GM10266 (cell line): Measurements from ENCODE around the gene PRKN.

Source experiments
- DNase-seq: peaks from one replicate; pipeline ENCODE4 v3.0.0; 2012; ENCODE audit errors: extremely low spot score
- TF ChIP-seq, protein P1 (sequence below): IDR thresholded peaks from 2 replicates; pipeline ENCODE4 v1.5.1; 2012; ENCODE audit warnings: mild to moderate bottlenecking, low read depth; ENCODE audit not compliant: control insufficient read depth, insufficient read depth; ENCODE audit errors: missing control alignments

PRKN gene

DNA sequence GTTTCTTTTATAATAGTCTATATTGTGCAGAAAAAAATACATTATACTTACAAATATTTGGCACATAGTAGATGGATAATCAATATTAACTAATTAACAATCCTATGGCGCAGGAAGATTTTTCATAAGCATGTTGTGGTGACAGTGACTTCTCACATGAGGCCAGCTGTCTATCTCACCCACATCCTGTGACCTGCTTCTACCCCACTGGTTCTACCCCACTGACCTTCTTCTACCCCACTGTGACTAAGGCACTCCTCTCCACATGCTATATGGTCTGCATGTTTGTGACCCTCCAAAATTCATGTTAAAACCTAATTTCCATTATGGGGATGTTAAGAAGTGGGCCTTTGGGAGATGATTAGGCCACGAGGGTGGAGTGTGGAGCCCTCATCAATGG is 1058.9 kb downstream of the PRKN start:
- TF ChIP-seq, protein P1, sequence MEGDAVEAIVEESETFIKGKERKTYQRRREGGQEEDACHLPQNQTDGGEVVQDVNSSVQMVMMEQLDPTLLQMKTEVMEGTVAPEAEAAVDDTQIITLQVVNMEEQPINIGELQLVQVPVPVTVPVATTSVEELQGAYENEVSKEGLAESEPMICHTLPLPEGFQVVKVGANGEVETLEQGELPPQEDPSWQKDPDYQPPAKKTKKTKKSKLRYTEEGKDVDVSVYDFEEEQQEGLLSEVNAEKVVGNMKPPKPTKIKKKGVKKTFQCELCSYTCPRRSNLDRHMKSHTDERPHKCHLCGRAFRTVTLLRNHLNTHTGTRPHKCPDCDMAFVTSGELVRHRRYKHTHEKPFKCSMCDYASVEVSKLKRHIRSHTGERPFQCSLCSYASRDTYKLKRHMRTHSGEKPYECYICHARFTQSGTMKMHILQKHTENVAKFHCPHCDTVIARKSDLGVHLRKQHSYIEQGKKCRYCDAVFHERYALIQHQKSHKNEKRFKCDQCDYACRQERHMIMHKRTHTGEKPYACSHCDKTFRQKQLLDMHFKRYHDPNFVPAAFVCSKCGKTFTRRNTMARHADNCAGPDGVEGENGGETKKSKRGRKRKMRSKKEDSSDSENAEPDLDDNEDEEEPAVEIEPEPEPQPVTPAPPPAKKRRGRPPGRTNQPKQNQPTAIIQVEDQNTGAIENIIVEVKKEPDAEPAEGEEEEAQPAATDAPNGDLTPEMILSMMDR, result no peak
- DNase-seq, result no peak

DNA sequence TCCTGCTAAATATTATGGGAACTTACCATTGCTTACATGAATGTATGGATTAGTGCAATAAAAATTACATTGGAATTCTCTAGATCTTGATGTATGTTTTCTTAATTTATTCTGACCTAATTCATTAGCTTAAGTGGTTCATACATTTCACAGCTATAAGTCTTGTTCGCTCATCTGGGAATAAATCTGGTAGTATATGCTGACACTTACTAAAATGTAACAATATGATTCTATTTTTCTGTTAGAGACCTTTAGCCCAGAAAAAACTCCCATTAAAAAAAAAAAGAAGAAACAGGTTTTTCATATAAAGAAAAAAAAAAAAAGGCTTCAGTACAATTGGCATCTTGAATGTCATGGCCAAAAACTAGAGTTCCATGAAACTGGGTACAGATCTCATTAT is 1059.6 kb downstream of the PRKN start:
- no peak for DNase-seq
- TF ChIP-seq, protein P1, result no peak

DNA sequence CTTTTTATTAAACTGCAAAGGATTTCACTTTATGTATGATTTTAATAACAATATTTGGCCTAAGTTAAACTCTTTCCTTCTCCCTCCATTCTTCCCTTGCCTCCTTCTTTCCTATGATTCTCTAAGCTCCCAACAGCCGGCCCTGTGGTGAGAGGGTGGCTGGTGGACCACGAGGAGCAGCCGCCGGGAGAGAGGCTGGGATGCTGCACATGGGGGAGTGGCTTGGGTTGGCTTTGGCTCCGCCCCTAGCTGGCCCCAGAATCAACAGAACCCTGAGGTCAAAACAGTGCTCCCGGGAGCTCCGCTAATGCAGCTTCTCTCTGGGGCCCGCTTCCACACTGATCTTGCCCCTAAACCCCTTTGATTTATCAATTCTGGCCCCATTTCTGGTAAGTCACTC is 1063.9 kb downstream of the PRKN start:
- TF ChIP-seq, protein P1, result no peak
- DNase-seq, result no peak

DNA sequence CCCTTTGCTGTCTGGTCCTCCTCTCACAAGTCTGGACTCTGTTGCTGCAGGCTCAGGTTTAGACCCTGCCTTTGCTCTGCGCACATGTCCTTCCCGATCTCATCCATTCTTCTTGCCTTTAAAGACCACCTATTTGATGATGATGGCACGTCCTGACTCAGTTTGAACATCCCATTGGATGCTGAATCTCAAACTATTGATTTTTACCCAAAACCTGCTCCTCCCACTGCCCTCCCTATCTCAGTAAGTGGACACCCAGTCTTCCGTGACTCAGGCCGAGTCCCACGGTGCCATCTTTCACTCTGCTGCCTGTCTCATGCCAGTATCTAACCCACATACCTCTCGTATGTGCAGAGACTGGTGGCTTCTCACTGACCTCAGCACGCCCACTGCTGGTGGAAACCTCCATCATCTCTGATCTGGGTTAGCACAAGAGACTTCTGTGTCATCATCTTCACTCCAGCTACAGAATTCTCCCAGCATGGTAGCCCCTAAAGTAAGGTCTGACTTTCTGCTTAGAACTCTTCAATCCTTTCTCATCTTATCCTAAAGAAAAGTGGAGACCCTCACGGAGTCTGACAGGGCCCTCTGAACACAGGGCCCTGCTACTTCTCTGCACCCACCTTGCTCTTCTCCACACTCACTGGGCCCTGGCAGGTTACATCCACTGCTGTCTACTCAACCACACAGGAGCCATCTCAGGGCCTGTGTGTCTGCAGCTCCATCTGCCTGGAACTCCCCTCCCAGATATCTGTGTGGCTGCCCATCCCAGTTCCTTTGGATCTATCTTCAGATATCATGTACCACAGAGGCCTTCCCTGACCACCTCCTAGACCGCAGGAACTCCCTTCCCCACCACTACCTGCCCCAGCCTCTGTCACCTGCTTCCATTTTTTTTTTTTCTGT is 1066.6 kb downstream of the PRKN start:
- TF ChIP-seq, protein P1, result no peak
- DNase-seq, result no peak

DNA sequence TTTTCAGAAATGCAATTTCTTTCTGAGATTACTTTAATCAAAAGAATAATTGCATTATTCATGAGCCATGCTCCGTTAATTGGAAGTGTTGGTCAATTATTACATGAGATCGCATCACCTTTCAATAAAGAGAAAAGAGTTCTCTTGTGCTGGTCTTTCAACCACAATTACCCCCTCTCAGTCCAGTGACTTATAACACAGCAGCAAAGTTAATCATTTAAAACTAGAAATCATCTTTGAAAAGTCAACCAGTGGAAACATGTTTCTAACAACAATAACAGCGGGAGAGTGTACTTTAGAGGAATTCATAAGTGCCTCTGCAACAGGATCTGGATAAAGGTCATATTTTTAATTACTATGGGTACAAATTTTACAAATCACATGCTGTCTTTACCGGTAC is 1069.4 kb downstream of the PRKN start:
- TF ChIP-seq, protein P1, result no peak
- DNase-seq, result no peak

DNA sequence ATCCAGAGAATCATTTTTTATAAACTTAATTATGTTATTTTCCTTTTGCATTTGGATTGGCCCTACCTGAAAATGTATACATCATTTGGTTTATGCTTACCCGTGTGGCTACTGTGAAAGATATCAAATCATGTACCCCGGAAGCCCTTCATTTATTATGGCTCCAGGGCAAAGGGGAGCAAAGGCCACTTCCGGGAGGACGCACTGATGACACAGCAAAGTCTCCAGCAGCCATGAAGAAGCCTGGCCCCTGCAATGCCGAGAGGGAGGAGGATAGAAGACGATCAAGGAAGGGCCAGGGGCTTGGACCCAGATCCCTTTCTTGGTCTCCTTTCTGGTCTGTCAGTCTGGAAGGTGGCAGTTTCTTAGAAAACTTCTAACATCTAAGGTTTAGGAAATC is 1073.4 kb downstream of the PRKN start:
- no peak for DNase-seq
- TF ChIP-seq, protein P1, result no peak

DNA sequence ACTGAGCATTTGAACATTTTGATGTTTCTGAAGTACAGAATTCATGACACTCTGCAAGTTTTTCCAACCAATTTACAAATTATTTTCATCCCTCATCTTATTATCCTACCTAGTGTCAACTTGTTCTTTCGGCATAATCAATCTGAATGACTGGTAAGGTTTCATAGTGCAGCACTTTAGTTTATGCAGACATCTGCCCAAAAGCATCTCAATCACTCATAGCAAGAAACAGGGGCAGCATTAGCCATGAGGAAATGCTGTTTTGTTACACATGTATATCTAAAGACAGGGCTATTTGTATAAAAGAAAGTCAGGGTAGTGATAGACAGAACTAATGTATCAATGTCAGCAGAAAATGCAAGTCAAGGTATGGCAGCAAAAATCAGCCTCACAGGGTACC is 1075.6 kb downstream of the PRKN start:
- TF ChIP-seq, protein P1, result no peak
- DNase-seq, result no peak
